ENCODE data around the gene DYRK2. TPM values are rescaled to one million over a fixed set of nuclear protein-coding genes. Genes with fewer than 3 reads are reported as not detected.
"Not testable (repeated sequence)": the region's sequence is repeated elsewhere in the genome, so short reads cannot be mapped to it uniquely, and the experiment has no call there.

Gene DYRK2
- total RNA-seq, 2 experiments from 2014 or later = 49.5 to 53.5 TPM

- H3K4me3 Mint-ChIP-seq = no peak overlapping the region
- CTCF ChIA-PET = no interaction called here
- POLR2A ChIA-PET = interaction anchor here (1.2 kb wide), 1 partner anchor 15 kb away, joined by 3 read pairs; the partner anchor contains the start of gene DYRK2
- no peaks in the 10 kb centered on the region for H3K27me3 Mint-ChIP-seq
- no peak overlapping the region for H3K27ac Mint-ChIP-seq
- H3K4me1 Mint-ChIP-seq = peaks cover 17% of the 10 kb centered on the region
- no peaks in the 10 kb centered on the region for H3K9me3 Mint-ChIP-seq
- peaks cover 35% of the 10 kb centered on the region for H3K36me3 Mint-ChIP-seq (ENCODE audit: low read depth)
- DNase-seq = no peak
Measured at GRCh38 chr12:67664171-67664570, 15.6 kb downstream of the DYRK2 start.

GRCh38 chr12:67665679-67666078 lies 17.1 kb downstream of the DYRK2 start:
- no peak for DNase-seq
- H3K27me3 Mint-ChIP-seq = no peaks in the 10 kb centered on the region
- peaks cover 17% of the 10 kb centered on the region for H3K4me1 Mint-ChIP-seq
- H3K4me3 Mint-ChIP-seq = no peak overlapping the region
- H3K27ac Mint-ChIP-seq = no peak overlapping the region
- H3K9me3 Mint-ChIP-seq = no peaks in the 10 kb centered on the region
- CTCF ChIA-PET = no interaction called here
- peaks cover 27% of the 10 kb centered on the region for H3K36me3 Mint-ChIP-seq (ENCODE audit: low read depth)
- POLR2A ChIA-PET = no interaction called here

GRCh38 chr12:67666605-67667004 lies 18.1 kb downstream of the DYRK2 start:
- CTCF ChIA-PET = no interaction called here
- Mint-ChIP-seq H3K4me3 (no peak overlapping the region), H3K27me3 (no peaks in the 10 kb centered on the region), H3K4me1 (peaks cover 9% of the 10 kb centered on the region), H3K27ac (no peak overlapping the region), H3K9me3 (no peaks in the 10 kb centered on the region), H3K36me3 (ENCODE audit: low read depth) (peaks cover 19% of the 10 kb centered on the region)
- POLR2A ChIA-PET = interaction anchor here (0.9 kb wide), 1 partner anchor 17 kb away, joined by 7 read pairs; no protein-coding TSS in a partner anchor
- DNase-seq = no peak

GRCh38 chr12:67667276-67668073 lies 18.9 kb downstream of the DYRK2 start:
- H3K4me3 Mint-ChIP-seq = no peak overlapping the region
- peaks cover 21% of the 10 kb centered on the region for H3K36me3 Mint-ChIP-seq (ENCODE audit: low read depth)
- ChIA-PET CTCF (no interaction called here), POLR2A (interaction anchor here (0.9 kb wide), 1 partner anchor 18 kb away, joined by 7 read pairs; no protein-coding TSS in a partner anchor)
- no peaks in the 10 kb centered on the region for H3K27me3 Mint-ChIP-seq
- DNase-seq = no peak
- H3K27ac Mint-ChIP-seq = no peak overlapping the region
- H3K9me3 Mint-ChIP-seq = peaks cover 5% of the 10 kb centered on the region
- peaks cover 3% of the 10 kb centered on the region for H3K4me1 Mint-ChIP-seq

GRCh38 chr12:67669217-67669933 lies 20.8 kb downstream of the DYRK2 start:
- Mint-ChIP-seq H3K36me3 (ENCODE audit: low read depth) (peaks cover 23% of the 10 kb centered on the region), H3K27ac (no peak overlapping the region), H3K9me3 (peaks cover 15% of the 10 kb centered on the region), H3K27me3 (no peaks in the 10 kb centered on the region), H3K4me3 (no peak overlapping the region), H3K4me1 (peaks cover 3% of the 10 kb centered on the region)
- no peak for DNase-seq
- POLR2A ChIA-PET = no interaction called here
- CTCF ChIA-PET = interaction anchor here (1.2 kb wide), 1 partner anchor 273 kb away, joined by 5 read pairs; no protein-coding TSS in a partner anchor

GRCh38 chr12:67669934-67670631 lies 21.5 kb downstream of the DYRK2 start:
- no peak for DNase-seq
- H3K9me3 Mint-ChIP-seq = peaks cover 15% of the 10 kb centered on the region
- H3K27ac Mint-ChIP-seq = no peak overlapping the region
- H3K4me1 Mint-ChIP-seq = peaks cover 3% of the 10 kb centered on the region
- H3K36me3 Mint-ChIP-seq (ENCODE audit: low read depth) = peaks cover 23% of the 10 kb centered on the region
- H3K27me3 Mint-ChIP-seq = no peaks in the 10 kb centered on the region
- CTCF ChIA-PET = no interaction called here
- POLR2A ChIA-PET = no interaction called here
- H3K4me3 Mint-ChIP-seq = no peak overlapping the region

GRCh38 chr12:67671419-67671818 lies 22.9 kb downstream of the DYRK2 start:
- no peak for DNase-seq
- peaks cover 3% of the 10 kb centered on the region for H3K4me1 Mint-ChIP-seq
- H3K27ac Mint-ChIP-seq = no peak overlapping the region
- ChIA-PET POLR2A (no interaction called here), CTCF (no interaction called here)
- peaks cover 23% of the 10 kb centered on the region for H3K36me3 Mint-ChIP-seq (ENCODE audit: low read depth)
- no peaks in the 10 kb centered on the region for H3K27me3 Mint-ChIP-seq
- H3K4me3 Mint-ChIP-seq = no peak overlapping the region
- peaks cover 15% of the 10 kb centered on the region for H3K9me3 Mint-ChIP-seq

GRCh38 chr12:67671892-67672291 lies 23.3 kb downstream of the DYRK2 start:
- H3K27me3 Mint-ChIP-seq = no peaks in the 10 kb centered on the region
- peaks cover 23% of the 10 kb centered on the region for H3K36me3 Mint-ChIP-seq (ENCODE audit: low read depth)
- H3K4me1 Mint-ChIP-seq = peaks cover 3% of the 10 kb centered on the region
- DNase-seq = no peak
- peaks cover 15% of the 10 kb centered on the region for H3K9me3 Mint-ChIP-seq
- H3K4me3 Mint-ChIP-seq = no peak overlapping the region
- ChIA-PET CTCF (no interaction called here), POLR2A (no interaction called here)
- H3K27ac Mint-ChIP-seq = no peak overlapping the region

GRCh38 chr12:67672507-67672906 lies 24.0 kb downstream of the DYRK2 start:
- H3K36me3 Mint-ChIP-seq (ENCODE audit: low read depth) = peaks cover 20% of the 10 kb centered on the region
- H3K27me3 Mint-ChIP-seq, H3K4me1 Mint-ChIP-seq, H3K27ac Mint-ChIP-seq, H3K4me3 Mint-ChIP-seq, POLR2A ChIA-PET, CTCF ChIA-PET, DNase-seq: not testable (repeated sequence)
- peaks cover 15% of the 10 kb centered on the region for H3K9me3 Mint-ChIP-seq

- DNase-seq, POLR2A ChIA-PET, H3K27me3 Mint-ChIP-seq, H3K4me1 Mint-ChIP-seq, H3K4me3 Mint-ChIP-seq, H3K27ac Mint-ChIP-seq, CTCF ChIA-PET: not testable (repeated sequence)
- peaks cover 20% of the 10 kb centered on the region for H3K36me3 Mint-ChIP-seq (ENCODE audit: low read depth)
- peaks cover 15% of the 10 kb centered on the region for H3K9me3 Mint-ChIP-seq
Measured at GRCh38 chr12:67673509-67673908, 25.0 kb downstream of the DYRK2 start.

- DNase-seq = no peak
- Mint-ChIP-seq H3K36me3 (ENCODE audit: low read depth) (peaks cover 20% of the 10 kb centered on the region), H3K27me3 (no peaks in the 10 kb centered on the region), H3K4me3 (no peak overlapping the region), H3K27ac (no peak overlapping the region), H3K9me3 (peaks cover 15% of the 10 kb centered on the region), H3K4me1 (peaks cover 7% of the 10 kb centered on the region)
- POLR2A ChIA-PET = no interaction called here
- CTCF ChIA-PET = no interaction called here
Measured at GRCh38 chr12:67674417-67674816, 25.9 kb downstream of the DYRK2 start.

- no peak overlapping the region for H3K27ac Mint-ChIP-seq
- H3K4me1 Mint-ChIP-seq = peaks cover 5% of the 10 kb centered on the region
- H3K4me3 Mint-ChIP-seq = no peak overlapping the region
- H3K9me3 Mint-ChIP-seq = peaks cover 15% of the 10 kb centered on the region
- no peaks in the 10 kb centered on the region for H3K27me3 Mint-ChIP-seq
- no peak for DNase-seq
- POLR2A ChIA-PET = no interaction called here
- H3K36me3 Mint-ChIP-seq (ENCODE audit: low read depth) = peaks cover 20% of the 10 kb centered on the region
- CTCF ChIA-PET = no interaction called here
Measured at GRCh38 chr12:67676624-67677023, 28.1 kb downstream of the DYRK2 start.

- no peak overlapping the region for H3K4me3 Mint-ChIP-seq
- H3K9me3 Mint-ChIP-seq = peaks cover 13% of the 10 kb centered on the region
- H3K27ac Mint-ChIP-seq = no peak overlapping the region
- no peak for DNase-seq
- H3K27me3 Mint-ChIP-seq = no peaks in the 10 kb centered on the region
- H3K4me1 Mint-ChIP-seq = peaks cover 5% of the 10 kb centered on the region
- CTCF ChIA-PET = no interaction called here
- H3K36me3 Mint-ChIP-seq (ENCODE audit: low read depth) = peaks cover 18% of the 10 kb centered on the region
- POLR2A ChIA-PET = no interaction called here
Measured at GRCh38 chr12:67677166-67677565, 28.6 kb downstream of the DYRK2 start.
